Sigmoid colon (tissue), 4 donors: ENCODE measurements around the gene MLPH.

Experiments used
- CTCF ChIP-seq, 4 experiments: fragments of 450-650 bp in 3 of 4; fragments of 200-600 bp in 1 of 4; IDR thresholded peaks; one replicate each; pipeline ENCODE4 v1.5.1; 2016 to 2019; ENCODE audit warnings: antibody characterized with exemption in 4 of 4, mild to moderate bottlenecking in 3 of 4, moderate library complexity in 2 of 4
- POLR2A ChIP-seq, 2 donors: fragments of 450-650 bp; IDR thresholded peaks; one replicate each; pipeline ENCODE4 v1.6.1; 2016; ENCODE audit warnings: antibody characterized with exemption in 2 of 2, mild to moderate bottlenecking in 2 of 2, moderate library complexity in 2 of 2
- POLR2AphosphoS5 ChIP-seq, 4 donors: sonication (generic); formaldehyde crosslinking; IDR thresholded peaks; one replicate each; pipeline ENCODE4 v1.6.1; 2017; ENCODE audit warnings: antibody characterized with exemption in 4 of 4

DNA sequence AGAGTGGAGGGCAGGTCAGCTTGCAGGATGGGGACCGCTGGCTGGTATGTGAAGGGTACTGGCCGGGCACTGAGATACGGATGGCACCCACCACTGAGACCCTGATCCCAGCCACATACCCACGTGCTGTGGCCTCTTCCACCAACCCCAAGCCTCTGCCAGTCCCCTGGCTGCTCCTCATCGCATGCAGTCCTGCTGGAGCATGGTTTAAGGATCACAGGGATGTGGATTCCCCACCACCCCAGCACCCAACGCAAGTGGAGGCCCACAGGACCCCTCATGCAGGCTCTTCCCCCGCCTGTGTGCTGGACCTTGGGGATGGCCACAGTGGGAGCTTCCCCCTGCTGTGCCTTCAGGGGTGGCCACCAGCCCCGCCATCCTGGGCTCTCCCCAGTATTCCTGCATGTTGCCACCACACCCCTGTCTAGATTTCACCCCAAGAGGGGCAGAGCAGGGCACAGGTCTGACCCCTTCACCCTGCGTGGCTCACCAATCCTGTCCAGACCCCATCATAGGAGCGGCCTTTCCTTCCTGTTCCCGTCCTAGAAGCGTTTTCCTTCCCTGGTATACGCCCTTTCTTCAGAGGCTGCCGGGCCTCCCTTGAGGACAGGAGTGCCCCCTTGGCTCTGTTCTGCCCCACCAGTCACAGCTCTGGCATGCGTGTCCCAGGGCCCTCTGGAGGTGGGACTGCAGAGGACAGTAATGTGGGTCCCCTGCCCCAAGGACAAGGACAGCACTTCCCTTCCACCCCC, 18.3 kb downstream of the MLPH start:
- TF ChIP-seq POLR2AphosphoS5 (IDR thresholded peaks at IDR 0.05) (no peak), POLR2A (IDR thresholded peaks at IDR 0.05) (no peak), CTCF (IDR thresholded peaks at IDR 0.05) (no peak)
